CD4-positive, alpha-beta T cell (primary cell): ENCODE measurements around the gene ELFN1. TPM values are rescaled to one million over a fixed set of nuclear protein-coding genes. Genes with fewer than 3 reads are reported as not detected.

Source experiments
- ATAC-seq: fragments of 200-7000 bp; cut with Tn5 transposase; one replicate; pipeline ENCODE4 v1.10.0; 2022; ENCODE audit warnings: mild to moderate bottlenecking; ENCODE audit not compliant: poor library complexity
- CTCF ChIA-PET: fragments of 350-600 bp; sonication (Branson Sonifier 250); formaldehyde crosslinking; loops from one replicate; lab custom pipeline; 2021; ENCODE audit warnings: antibody characterized with exemption, inconsistent platforms; lab: Charles Lee
- POLR2A ChIA-PET: fragments of 350-600 bp; sonication (Branson Sonifier 250); formaldehyde crosslinking; loops from one replicate; lab custom pipeline; 2021; ENCODE audit warnings: antibody characterized with exemption, inconsistent platforms; lab: Charles Lee
- DNase-seq, 14 experiments: peaks; one replicate each; pipeline ENCODE4 v3.0.0-alpha.2; 2013 to 2020; ENCODE audit warnings: mixed read lengths in 2 of 14
- H3K27ac ChIP-seq, 2 donors: one replicate each; pipeline versions ENCODE4 v1.5.1 to v1.7.0; 2013; ENCODE audit warnings: low read length in 2 of 2, low read depth in 1 of 2, mild to moderate bottlenecking in 1 of 2
- H3K27me3 ChIP-seq, 2 experiments: 1 replicate in 1 of 2; 2 replicates in 1 of 2; pipeline versions ENCODE4 v1.6.1 to v1.7.0; 2013; ENCODE audit warnings: low read length in 2 of 2, control low read depth in 1 of 2, mild to moderate bottlenecking in 1 of 2, moderate library complexity in 1 of 2; ENCODE audit not compliant: insufficient read depth in 2 of 2, control insufficient read depth in 1 of 2
- H3K36me3 ChIP-seq: one replicate; pipeline ENCODE4 v1.6.1; 2013; ENCODE audit warnings: low read length, control low read depth; ENCODE audit not compliant: insufficient read depth
- H3K4me1 ChIP-seq: one replicate; pipeline ENCODE4 v1.6.1; 2013; ENCODE audit warnings: low read length, control low read depth; ENCODE audit not compliant: insufficient read depth
- H3K4me3 ChIP-seq: one replicate; pipeline ENCODE4 v1.5.1; 2013; ENCODE audit warnings: mild to moderate bottlenecking, low read length, moderate library complexity
- H3K9me3 ChIP-seq, 2 experiments: 1 replicate in 1 of 2; 2 replicates in 1 of 2; pipeline versions ENCODE4 v1.6.1 to v1.7.0; 2013; ENCODE audit warnings: low read length in 2 of 2, mild to moderate bottlenecking in 2 of 2, control low read depth in 1 of 2, moderate library complexity in 1 of 2; ENCODE audit not compliant: control insufficient read depth in 1 of 2, insufficient read depth in 1 of 2
- H3K27ac Mint-ChIP-seq: one replicate; pipeline ENCODE4 v1.8.0; 2020; ENCODE audit warnings: mixed read lengths
- H3K27me3 Mint-ChIP-seq: one replicate; pipeline ENCODE4 v1.8.0; 2021; ENCODE audit warnings: mixed read lengths
- H3K36me3 Mint-ChIP-seq: one replicate; pipeline ENCODE4 v1.8.0; 2021; ENCODE audit warnings: low read depth, mixed read lengths
- H3K4me1 Mint-ChIP-seq: one replicate; pipeline ENCODE4 v1.8.0; 2021; ENCODE audit warnings: low read depth, mixed read lengths
- H3K4me3 Mint-ChIP-seq: one replicate; pipeline ENCODE4 v1.8.0; 2020; ENCODE audit warnings: mild to moderate bottlenecking, mixed read lengths
- H3K9me3 Mint-ChIP-seq: one replicate; pipeline ENCODE4 v1.8.0; 2020; ENCODE audit warnings: mixed read lengths
- CTCF ChIP-seq: fragments of 200-600 bp; IDR thresholded peaks from one replicate; pipeline ENCODE4 v1.8.0; 2022; ENCODE audit warnings: antibody characterized with exemption, mild to moderate bottlenecking
- intact Hi-C, 2 experiments: fragments of 100-400 bp; cut with DNase I in 1 of 2; cut with micrococcal nuclease in 1 of 2; formaldehyde crosslinking; loops; one replicate each; pipeline versions ENCODE4 v1.15.1 to v1.9.0; 2023 to 2025; cut with DNase I, micrococcal nuclease
- total RNA-seq, 174 experiments: library from RNA in 2 of 174; stranded (reverse) in 2 of 174; gene quantifications; one replicate each; pipeline ENCODE4 v1.2.3 and lab custom pipeline; 2021 to 2026

The ELFN1 gene
- total RNA-seq, 2 experiments from 2014 or later = not detected

GRCh38 chr7:1681581-1681980 lies 11.5 kb downstream of the ELFN1 start:
- no peak overlapping the region for H3K4me3 Mint-ChIP-seq
- no peaks in the 10 kb centered on the region for H3K27me3 ChIP-seq
- no peaks in the 10 kb centered on the region for H3K4me1 Mint-ChIP-seq
- H3K36me3 ChIP-seq = no peaks in the 10 kb centered on the region
- no peaks in the 10 kb centered on the region for H3K36me3 Mint-ChIP-seq
- H3K9me3 ChIP-seq = peaks cover 4 to 11% of the 10 kb centered on the region in 2 experiments
- no peak for ATAC-seq
- intact Hi-C loops = no loop called here
- no peak overlapping the region for H3K4me3 ChIP-seq
- peaks cover 10% of the 10 kb centered on the region for H3K9me3 Mint-ChIP-seq
- H3K4me1 ChIP-seq = no peaks in the 10 kb centered on the region
- CTCF ChIA-PET = no interaction called here
- TF ChIP-seq CTCF = no peak
- peaks cover 8% of the 10 kb centered on the region for H3K27me3 Mint-ChIP-seq
- DNase-seq = no peak
- H3K27ac Mint-ChIP-seq = no peak overlapping the region
- POLR2A ChIA-PET = no interaction called here
- H3K27ac ChIP-seq = no peak overlapping the region

DNA sequence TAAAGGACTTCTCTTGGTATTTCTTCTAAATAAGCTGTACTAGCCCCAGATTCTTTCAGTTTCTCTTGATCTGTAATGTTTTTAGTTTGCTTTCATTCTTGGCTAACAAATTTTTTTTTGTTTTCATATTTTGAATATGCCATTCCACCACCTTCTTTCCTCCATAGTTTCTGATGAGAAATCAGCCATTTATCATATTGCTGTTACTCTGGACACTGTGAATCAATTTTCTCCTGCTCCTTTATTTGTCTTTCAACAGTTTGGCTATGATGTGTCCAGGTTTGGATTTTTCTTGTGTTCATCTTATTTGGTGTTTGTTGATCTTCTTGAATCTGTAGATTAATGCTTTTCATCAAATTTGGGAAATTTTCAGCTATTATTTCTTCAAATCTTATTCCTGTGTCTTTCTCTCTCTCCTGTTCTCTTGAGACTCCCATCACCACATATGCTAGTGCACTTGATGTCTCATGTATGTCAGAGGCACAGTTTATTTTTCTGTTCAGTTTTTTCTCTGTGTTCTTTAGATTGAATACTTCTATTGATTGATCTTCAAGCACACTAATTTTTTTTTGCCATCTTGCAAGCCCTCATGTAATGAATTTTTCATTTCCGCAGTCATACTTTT lies 15.0 kb downstream of the ELFN1 start:
- H3K27ac ChIP-seq = no peak overlapping the region
- H3K27ac Mint-ChIP-seq = no peak overlapping the region
- H3K9me3 Mint-ChIP-seq = peaks cover 12% of the 10 kb centered on the region
- no peaks in the 10 kb centered on the region for H3K36me3 ChIP-seq
- no peaks in the 10 kb centered on the region for H3K36me3 Mint-ChIP-seq
- no peak for TF ChIP-seq CTCF
- H3K4me1 Mint-ChIP-seq = no peaks in the 10 kb centered on the region
- ChIA-PET CTCF (no interaction called here), POLR2A (no interaction called here)
- no peak overlapping the region for H3K4me3 ChIP-seq
- H3K4me3 Mint-ChIP-seq = no peak overlapping the region
- ATAC-seq (no peak), DNase-seq (no peak)
- peaks cover 10 to 15% of the 10 kb centered on the region in 2 experiments for H3K9me3 ChIP-seq
- H3K27me3 Mint-ChIP-seq = peaks cover 18% of the 10 kb centered on the region
- intact Hi-C loops = no loop called here
- no peaks in the 10 kb centered on the region for H3K4me1 ChIP-seq
- H3K27me3 ChIP-seq = peaks cover 0 to 10% of the 10 kb centered on the region in 2 experiments

DNA sequence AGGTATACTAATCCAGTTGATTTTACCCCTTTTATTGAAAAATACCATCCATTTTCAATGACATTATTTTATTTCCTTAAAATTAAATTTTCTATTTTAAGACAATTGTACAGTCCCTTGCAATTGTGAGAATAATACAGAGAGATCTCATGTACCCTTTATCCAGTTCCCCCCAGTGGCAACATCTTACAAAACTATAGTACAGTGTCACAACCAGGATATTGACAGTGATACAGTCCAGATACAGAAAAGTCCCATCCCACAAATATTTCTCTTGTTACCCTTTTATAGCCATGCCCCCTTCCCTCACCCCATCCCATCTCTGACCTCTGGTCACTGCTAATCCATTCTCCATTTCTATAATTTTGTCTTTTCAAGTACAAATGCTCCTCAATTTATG lies 18.5 kb downstream of the ELFN1 start:
- no peak for DNase-seq
- no peak overlapping the region for H3K27ac Mint-ChIP-seq
- no peak overlapping the region for H3K4me3 Mint-ChIP-seq

More for the DNA sequence above, 18.5 kb downstream of the ELFN1 start:
- Mint-ChIP-seq H3K27me3 (peaks cover 18% of the 10 kb centered on the region), H3K4me1 (no peaks in the 10 kb centered on the region), H3K9me3 (peaks cover 12% of the 10 kb centered on the region), H3K36me3 (no peaks in the 10 kb centered on the region)
- no peak for TF ChIP-seq CTCF
- peaks cover 10% of the 10 kb centered on the region in 2 experiments for H3K9me3 ChIP-seq
- no peak overlapping the region for H3K27ac ChIP-seq
- intact Hi-C loops = no loop called here
- H3K4me3 ChIP-seq = no peak overlapping the region
- H3K36me3 ChIP-seq = no peaks in the 10 kb centered on the region
- H3K27me3 ChIP-seq = peaks cover 0 to 10% of the 10 kb centered on the region in 2 experiments
- no peaks in the 10 kb centered on the region for H3K4me1 ChIP-seq
- POLR2A ChIA-PET = no interaction called here
- no peak for ATAC-seq
- CTCF ChIA-PET = no interaction called here
